Esophagus squamous epithelium (tissue), 5 donors: ENCODE results near the gene ACVR1B. TPM values are rescaled to one million over a fixed set of nuclear protein-coding genes. Genes with fewer than 3 reads are reported as not detected.

Source experiments
- DNase-seq: peaks from one replicate; lab custom pipeline; 2025; lab: John Stamatoyannopoulos, UW
- H3K27ac ChIP-seq, 4 donors: fragments of 200-600 bp; sonication (generic); one replicate each; pipeline ENCODE4 v1.5.1; 2016 to 2019; ENCODE audit warnings: mild to moderate bottlenecking in 1 of 4
- H3K27me3 ChIP-seq, 4 donors: fragments of 200-600 bp; sonication (generic); 1 replicate in 3 of 4; 2 replicates in 1 of 4; pipeline versions ENCODE4 v1.5.1 to v1.6.0; 2017 to 2021; ENCODE audit warnings: antibody characterized with exemption in 1 of 4
- H3K36me3 ChIP-seq, 3 donors: fragments of 200-600 bp; sonication (generic); one replicate each; pipeline ENCODE4 v1.5.1; 2016 to 2019
- H3K4me1 ChIP-seq, 3 donors: fragments of 200-600 bp; sonication (generic); one replicate each; pipeline ENCODE4 v1.5.1; 2017 to 2019
- H3K4me3 ChIP-seq, 4 donors: fragments of 200-600 bp; sonication (generic); 1 replicate in 3 of 4; 2 replicates in 1 of 4; pipeline ENCODE4 v1.5.1; 2016 to 2019; ENCODE audit warnings: mild to moderate bottlenecking in 2 of 4, moderate library complexity in 1 of 4
- H3K9me3 ChIP-seq, 3 donors: fragments of 200-600 bp; sonication (generic); one replicate each; pipeline ENCODE4 v1.5.1; 2016 to 2019
- POLR2A ChIP-seq, 4 donors: fragments of 450-650 bp; IDR thresholded peaks; one replicate each; pipeline ENCODE4 v1.6.1; 2017; ENCODE audit warnings: antibody characterized with exemption in 4 of 4, mild to moderate bottlenecking in 4 of 4, moderate library complexity in 3 of 4
- WGBS, 2 donors: methylation state at CpG; one replicate each; pipeline ENCODE4 v1.1.5; 2018; 5-methylcytosine and 5-hydroxymethylcytosine counted together
- intact Hi-C: fragments of 100-400 bp; cut with DNase I; formaldehyde crosslinking; loops from one replicate; pipeline ENCODE4 v1.15.0; 2022
- total RNA-seq, 4 donors: library from RNA; depleted of rRNA; stranded (reverse); fragments of >200 nt; gene quantifications; one replicate each; pipeline ENCODE4 v1.1.0, GENCODE V29; 2016
- TF ChIP-seq, protein P1 (sequence below), 6 experiments: fragments of 450-650 bp in 4 of 6; fragments of 200-600 bp in 2 of 6; sonication (generic) in 2 of 6; IDR thresholded peaks; one replicate each; pipeline ENCODE4 v1.5.1; 2016 to 2019; ENCODE audit warnings: antibody characterized with exemption in 6 of 6, mild to moderate bottlenecking in 4 of 6, moderate library complexity in 4 of 6
- donor health status: DM: yes; HTN: yes; CAD: no.

Gene ACVR1B
- total RNA-seq, 4 donors from 2014 or later: 11.4 to 31.7 (median 16.8) TPM

DNA sequence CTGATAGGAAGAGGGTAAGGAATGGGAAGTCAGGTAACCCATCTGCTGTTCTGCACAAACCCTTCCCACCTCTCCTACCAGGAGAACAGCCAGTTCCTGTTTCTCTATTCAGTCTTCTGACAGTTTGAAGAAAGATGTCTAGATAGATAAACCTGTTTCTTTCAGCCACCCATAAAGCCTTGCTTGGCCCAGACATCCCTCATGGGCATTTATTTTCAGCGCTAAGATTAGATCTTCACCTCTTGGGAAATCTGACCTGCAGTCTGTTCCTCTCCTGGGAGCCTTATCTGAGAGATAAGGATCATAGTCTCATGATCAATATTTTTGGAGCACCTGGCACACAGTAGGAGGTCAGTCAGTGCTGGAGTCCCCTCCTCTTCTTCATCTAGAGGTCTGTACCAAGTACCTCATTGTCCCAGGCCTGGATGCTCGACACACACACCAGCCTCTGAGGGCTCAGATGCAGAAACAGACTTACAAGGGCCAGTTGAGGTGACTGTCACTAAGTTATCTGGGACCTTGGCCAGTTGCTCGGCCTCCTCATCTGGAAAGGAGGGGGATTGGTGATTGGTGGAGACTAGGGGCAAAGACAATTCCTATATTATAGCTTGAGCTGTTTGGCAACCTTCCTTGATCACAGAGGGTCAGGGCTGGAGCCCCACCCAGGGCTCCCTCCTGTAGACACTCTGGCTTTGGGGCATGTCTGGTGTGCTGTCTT, 26.0 kb upstream of the ACVR1B start:
- DNase-seq: no peak
- peaks cover 10 to 29% (median 18%) of the 10 kb centered on the region in 3 donors for H3K4me1 ChIP-seq
- H3K27ac ChIP-seq: peak overlapping the region in 2 of 4 donors; percentile 14 to 64
- WGBS, 2 donors: 42 to 80% methylated on average over 2 of the region's 3 CpGs
- intact Hi-C loops: loop anchor here (2.0 kb wide), 1 partner anchor 55 kb away; no protein-coding TSS in a partner anchor
- no peaks in the 10 kb centered on the region for H3K9me3 ChIP-seq
- H3K4me3 ChIP-seq: no peak overlapping the region
- no peaks in the 10 kb centered on the region for H3K27me3 ChIP-seq
- no peak for TF ChIP-seq POLR2A (IDR thresholded peaks at IDR 0.05)
- TF ChIP-seq, protein P1, sequence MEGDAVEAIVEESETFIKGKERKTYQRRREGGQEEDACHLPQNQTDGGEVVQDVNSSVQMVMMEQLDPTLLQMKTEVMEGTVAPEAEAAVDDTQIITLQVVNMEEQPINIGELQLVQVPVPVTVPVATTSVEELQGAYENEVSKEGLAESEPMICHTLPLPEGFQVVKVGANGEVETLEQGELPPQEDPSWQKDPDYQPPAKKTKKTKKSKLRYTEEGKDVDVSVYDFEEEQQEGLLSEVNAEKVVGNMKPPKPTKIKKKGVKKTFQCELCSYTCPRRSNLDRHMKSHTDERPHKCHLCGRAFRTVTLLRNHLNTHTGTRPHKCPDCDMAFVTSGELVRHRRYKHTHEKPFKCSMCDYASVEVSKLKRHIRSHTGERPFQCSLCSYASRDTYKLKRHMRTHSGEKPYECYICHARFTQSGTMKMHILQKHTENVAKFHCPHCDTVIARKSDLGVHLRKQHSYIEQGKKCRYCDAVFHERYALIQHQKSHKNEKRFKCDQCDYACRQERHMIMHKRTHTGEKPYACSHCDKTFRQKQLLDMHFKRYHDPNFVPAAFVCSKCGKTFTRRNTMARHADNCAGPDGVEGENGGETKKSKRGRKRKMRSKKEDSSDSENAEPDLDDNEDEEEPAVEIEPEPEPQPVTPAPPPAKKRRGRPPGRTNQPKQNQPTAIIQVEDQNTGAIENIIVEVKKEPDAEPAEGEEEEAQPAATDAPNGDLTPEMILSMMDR (IDR thresholded peaks at IDR 0.05): no peak
- H3K36me3 ChIP-seq: no peaks in the 10 kb centered on the region

DNA sequence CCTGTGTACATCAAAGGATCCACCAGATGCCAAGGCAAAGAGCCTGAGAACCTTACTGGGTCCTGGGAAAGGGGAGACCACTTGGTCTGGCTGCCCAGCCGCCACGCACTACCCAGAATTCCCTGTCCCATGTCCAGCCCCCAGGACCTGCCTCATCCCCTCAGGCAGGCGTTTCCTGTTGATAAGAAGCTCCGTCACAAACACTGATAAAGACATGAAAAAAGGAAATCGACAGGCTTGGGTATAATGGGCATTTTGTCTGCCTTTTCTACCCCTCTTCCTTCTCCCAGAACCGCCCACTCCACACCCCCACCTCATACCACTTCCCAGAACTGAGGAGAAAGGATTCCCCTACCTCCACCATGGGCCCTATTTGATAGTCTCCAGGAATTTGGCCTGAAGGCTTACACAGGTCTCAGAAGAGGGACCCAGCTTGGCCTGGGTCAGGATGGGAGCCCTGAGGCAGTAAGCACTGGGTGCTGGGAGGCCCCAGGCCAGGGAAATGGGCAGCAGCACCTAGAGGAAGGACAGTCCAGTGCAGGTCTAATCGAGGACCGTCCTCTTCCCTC, 25.4 kb upstream of the ACVR1B start:
- no peak for DNase-seq

DNA sequence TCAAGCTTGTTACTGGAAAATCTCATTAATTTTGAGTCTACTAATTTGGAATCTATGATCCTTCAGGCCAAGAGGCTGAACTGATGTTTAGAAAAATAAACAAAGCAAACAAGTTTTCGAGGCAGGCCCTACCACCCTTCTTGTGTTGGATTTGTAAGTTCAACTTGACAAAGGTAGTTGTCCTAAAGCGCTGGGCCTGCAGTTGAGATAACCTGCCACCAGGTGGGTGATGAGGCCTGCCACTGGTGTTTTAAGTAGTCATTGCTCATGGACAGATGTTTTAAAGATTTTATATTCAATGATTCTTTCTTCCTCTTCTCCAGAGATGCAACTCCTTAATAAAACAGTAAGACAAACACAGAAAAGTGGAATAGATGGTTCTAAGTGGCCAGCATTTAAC, 24.8 kb upstream of the ACVR1B start:
- no peaks in the 10 kb centered on the region for H3K27me3 ChIP-seq
- H3K27ac ChIP-seq: peak overlapping the region in 2 of 4 donors; percentile 56 to 64
- H3K36me3 ChIP-seq: no peaks in the 10 kb centered on the region
- intact Hi-C loops: no loop called here
- no peak overlapping the region for H3K4me3 ChIP-seq
- WGBS, 2 donors: 48 to 74% methylated on average over 2 of the region's 2 CpGs
- no peaks in the 10 kb centered on the region for H3K9me3 ChIP-seq
- TF ChIP-seq, protein P1 (IDR thresholded peaks at IDR 0.05): peak; percentile 10 to 92 (median 78)
- no peak for TF ChIP-seq POLR2A (IDR thresholded peaks at IDR 0.05)
- DNase-seq: no peak
- H3K4me1 ChIP-seq: peaks cover 10 to 29% (median 18%) of the 10 kb centered on the region in 3 donors

More for the DNA sequence above, 25.4 kb upstream of the ACVR1B start:
- no peaks in the 10 kb centered on the region for H3K36me3 ChIP-seq
- H3K4me1 ChIP-seq: peaks cover 10 to 29% (median 18%) of the 10 kb centered on the region in 3 donors
- 59 to 68% methylated on average over 6 to 8 of the region's 8 CpGs for WGBS, 2 donors
- no peak overlapping the region for H3K4me3 ChIP-seq
- no peak for TF ChIP-seq POLR2A (IDR thresholded peaks at IDR 0.05)
- TF ChIP-seq, protein P1 (IDR thresholded peaks at IDR 0.05): no peak
- no peaks in the 10 kb centered on the region for H3K27me3 ChIP-seq
- H3K27ac ChIP-seq: peak overlapping the region in 2 of 4 donors; percentile 56 to 64
- intact Hi-C loops: no loop called here
- no peaks in the 10 kb centered on the region for H3K9me3 ChIP-seq

DNA sequence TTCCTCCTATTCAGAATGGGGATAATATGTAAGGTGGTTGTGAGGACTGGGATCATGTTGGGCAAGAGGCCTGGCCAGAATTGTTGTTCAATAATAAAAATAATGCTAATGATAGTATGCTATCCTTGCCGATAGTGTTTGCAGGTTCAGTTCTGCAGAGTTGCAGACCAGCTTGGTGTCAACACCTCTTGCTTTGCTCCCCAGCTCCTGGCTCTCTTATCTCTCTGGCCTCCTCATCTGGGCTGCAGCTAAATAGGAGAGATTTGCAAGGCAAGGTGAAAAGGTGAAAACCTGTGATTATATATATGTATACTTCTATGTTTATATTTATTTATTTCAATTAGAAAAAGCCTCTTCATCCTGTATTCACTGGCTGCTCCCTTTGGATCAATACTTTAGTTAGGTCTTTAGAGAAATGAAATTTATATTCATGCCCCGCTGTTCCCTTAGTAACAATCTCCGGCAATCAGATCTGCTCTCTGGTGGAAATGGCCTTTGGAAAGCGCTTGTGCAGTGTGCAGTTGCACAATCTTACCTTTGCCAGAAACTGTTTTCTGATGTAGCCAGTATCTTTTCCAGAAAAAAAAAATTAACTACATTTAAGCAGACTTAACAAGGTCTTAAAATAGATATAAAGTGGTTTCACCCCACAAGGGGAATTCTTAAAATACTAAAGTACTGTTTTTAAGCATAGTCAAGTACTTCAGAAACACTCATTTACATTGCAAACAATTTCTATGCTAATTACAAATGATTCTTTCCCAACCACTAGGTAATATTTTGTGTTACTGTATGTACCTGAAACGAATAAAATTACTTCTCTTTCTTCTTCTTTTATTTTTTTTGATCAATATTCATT, 19.1 kb upstream of the ACVR1B start:
- WGBS, 2 donors: 69 to 73% methylated on average over 5 of the region's 5 CpGs
- no peaks in the 10 kb centered on the region for H3K4me1 ChIP-seq
- H3K27ac ChIP-seq: no peak overlapping the region
- no peak overlapping the region for H3K4me3 ChIP-seq
- intact Hi-C loops: no loop called here
- no peaks in the 10 kb centered on the region for H3K27me3 ChIP-seq
- H3K36me3 ChIP-seq: no peaks in the 10 kb centered on the region
- no peak for TF ChIP-seq POLR2A (IDR thresholded peaks at IDR 0.05)
- TF ChIP-seq, protein P1 (IDR thresholded peaks at IDR 0.05): no peak
- no peaks in the 10 kb centered on the region for H3K9me3 ChIP-seq
- DNase-seq: no peak
